ENCODE measurements around the gene KRTAP3-3.

GRCh38 chr17:40952661-40953060 lies 41.3 kb downstream of the KRTAP3-3 start:
- TF ChIP-seq, protein P1, sequence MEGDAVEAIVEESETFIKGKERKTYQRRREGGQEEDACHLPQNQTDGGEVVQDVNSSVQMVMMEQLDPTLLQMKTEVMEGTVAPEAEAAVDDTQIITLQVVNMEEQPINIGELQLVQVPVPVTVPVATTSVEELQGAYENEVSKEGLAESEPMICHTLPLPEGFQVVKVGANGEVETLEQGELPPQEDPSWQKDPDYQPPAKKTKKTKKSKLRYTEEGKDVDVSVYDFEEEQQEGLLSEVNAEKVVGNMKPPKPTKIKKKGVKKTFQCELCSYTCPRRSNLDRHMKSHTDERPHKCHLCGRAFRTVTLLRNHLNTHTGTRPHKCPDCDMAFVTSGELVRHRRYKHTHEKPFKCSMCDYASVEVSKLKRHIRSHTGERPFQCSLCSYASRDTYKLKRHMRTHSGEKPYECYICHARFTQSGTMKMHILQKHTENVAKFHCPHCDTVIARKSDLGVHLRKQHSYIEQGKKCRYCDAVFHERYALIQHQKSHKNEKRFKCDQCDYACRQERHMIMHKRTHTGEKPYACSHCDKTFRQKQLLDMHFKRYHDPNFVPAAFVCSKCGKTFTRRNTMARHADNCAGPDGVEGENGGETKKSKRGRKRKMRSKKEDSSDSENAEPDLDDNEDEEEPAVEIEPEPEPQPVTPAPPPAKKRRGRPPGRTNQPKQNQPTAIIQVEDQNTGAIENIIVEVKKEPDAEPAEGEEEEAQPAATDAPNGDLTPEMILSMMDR (IDR thresholded peaks at IDR 0.05; ENCODE audit: poor library complexity) = no peak
- TF ChIP-seq EZH2 (IDR thresholded peaks at IDR 0.05; ENCODE audit: borderline replicate concordance) (no peak), EZH2phosphoT487 (IDR thresholded peaks at IDR 0.05; ENCODE audit: low read depth, severe bottlenecking, unreplicated experiment) (no peak)
